CD4-positive, alpha-beta T cell treated with Interleukin-15 for 4 hours (primary cell): ENCODE data around the gene VCAN.

Experiments used
- DNase-seq: peaks from one replicate; pipeline ENCODE4 v3.0.0-alpha.2; 2020; ENCODE audit warnings: low spot score

VCAN gene

GRCh38 chr5:83469075-83469474, 2.5 kb upstream of the VCAN start:
- DNase-seq = no peak

DNA sequence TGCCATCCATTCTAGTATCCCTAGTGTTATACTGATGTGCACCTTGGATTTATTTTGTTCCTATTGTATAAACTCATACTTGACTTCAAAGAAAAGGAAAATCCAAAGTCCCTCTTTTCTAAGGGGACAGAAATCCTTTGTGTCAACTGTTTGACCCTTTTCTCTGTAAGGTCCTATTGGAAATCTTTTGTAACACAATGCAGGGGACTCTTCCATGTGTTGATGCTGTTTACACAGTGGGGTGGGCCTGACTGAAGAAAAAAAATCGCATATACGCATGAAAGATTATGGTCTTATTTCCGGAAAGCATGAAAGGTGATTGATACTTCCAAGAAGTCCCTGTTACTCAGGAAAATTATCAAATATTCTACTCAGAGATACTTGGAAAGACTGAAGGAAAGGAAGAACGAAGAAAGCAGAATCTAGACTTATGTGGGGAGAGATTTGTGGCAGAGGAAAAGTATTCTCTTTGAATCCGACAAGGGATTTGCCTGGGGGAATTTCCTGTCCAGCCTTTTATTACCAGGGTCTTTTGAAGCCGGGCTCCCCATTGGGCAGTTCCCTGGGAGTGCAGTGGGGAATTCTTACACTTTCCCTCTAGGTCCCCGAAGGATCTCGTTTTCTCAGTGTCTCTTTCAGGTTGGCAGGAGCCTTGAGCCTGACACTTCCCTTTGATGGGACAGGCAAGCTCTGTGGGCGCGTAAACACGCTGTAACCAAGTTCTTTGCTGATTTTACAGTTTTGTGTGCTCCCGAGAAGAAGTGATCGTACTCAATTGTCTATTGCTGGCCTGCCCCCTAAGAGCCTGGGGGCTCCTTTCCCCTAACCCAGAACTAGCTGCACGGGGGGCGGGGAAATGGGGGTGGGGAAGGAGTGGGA, 779 bp upstream of the VCAN start:
- no peak for DNase-seq

- no peak for DNase-seq
Measured at GRCh38 chr5:83472213-83472507, 616 bp downstream of the VCAN start.

DNA sequence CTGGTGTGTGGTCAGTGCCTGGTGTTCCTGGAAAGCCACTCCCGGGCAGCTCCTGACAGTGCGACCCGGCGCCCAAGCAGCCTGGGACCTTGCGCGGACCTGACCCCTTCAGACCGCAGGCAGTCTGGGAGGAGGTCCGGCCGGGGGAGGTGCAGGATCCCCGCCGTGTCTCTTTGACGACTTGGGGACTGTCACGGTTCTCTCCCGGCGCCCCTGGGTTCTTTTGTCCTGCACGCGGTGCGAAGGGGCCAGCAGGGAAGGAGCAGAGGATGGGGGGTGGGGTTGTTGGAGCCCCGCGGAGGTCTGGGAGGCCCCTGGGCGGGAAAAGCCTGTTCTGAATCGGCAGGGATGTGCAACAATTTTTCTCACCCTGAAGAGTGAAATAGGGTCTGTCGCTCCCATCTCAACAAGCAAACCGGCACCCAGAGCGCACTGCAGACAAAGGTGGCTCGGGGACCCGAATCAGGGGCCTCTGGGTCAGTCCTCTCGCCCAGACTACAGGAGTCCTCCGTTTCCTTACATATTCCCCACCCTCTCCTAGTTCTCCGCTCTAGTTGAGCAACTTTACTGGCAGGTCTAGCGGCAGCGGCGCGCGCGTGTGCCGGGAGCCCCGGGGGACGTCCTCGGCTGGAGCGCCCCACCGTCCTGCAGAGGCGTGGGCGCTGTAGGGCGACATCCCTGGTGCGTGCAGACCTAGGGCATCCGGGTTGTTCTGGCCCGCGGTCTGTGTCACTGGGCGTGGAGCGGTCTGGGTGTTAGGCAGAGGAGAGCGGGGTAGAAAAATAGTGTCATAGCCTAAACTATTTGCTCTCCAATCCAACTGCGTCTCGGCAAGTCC, 1.2 kb downstream of the VCAN start:
- no peak for DNase-seq

DNA sequence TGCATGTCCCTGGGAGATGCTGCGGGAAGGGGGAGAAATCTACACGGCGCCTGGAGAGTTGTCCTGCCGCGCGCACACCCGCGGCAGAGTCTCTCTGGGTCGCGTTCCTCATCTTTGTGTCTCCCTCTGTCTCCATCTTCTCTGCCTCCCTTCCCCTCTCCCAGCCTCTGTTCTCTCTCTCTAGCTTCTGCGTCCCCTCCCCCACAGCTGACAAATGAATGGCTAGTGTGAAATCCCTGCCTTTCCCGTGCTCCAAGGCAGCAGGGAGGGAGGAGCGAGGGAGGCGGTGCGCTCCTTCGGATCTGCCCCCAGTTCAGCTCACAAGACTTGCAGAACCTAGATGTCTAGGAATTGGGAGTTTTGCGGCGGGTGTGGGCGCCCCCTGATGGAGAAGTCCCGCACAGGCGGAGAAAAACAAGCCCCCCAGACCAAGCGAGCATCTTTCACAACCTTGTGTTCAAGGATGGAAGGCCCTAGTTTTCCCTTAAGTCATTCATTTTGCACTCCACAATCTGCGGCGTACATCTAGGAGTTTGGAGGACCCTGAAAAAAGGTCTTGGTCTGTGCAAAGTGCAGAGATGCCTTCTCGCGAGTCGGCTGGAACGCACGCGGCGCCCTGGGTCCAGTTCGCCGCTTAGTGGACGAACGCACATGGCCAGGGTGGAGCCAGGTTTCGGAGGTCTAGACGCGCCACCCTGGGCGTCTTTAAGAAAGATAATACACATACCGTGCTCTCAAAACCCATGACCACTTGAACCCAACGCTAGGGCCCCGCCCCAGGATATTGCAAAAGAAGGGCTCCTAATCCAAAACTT, 2.0 kb downstream of the VCAN start:
- DNase-seq = peak; percentile 31

DNA sequence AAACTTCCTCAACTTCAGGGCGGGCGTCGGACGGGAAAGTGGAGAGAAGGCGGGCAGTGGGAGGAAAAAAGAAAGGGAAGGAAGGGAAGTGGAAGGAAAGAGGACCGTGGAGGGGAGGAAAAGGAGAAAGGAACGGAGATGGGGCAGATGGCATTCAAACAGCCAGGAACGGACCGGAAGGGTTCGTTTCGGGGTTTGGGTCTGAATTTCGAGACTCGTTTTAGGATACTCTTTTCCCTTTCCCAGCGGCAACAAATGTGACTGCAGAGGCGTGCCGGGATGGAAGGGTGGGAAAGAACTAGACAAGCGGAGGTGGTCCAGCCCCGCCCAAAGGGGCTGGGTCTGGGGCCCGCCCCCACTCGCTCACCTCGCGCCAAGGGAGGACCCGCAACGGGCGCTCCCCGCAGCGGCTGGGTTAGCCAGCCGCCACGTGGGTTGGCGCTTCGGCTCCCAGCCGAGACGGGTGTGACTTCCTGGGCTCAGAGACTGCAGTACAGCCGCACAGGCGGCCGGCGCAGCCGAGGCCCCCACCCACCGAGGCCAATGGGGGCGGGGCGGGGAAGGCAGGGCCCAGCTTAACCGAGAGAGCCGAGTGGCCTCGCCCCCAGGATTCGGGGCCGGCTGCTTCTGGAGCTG, 2.7 kb downstream of the VCAN start:
- peak; percentile 3 for DNase-seq

DNA sequence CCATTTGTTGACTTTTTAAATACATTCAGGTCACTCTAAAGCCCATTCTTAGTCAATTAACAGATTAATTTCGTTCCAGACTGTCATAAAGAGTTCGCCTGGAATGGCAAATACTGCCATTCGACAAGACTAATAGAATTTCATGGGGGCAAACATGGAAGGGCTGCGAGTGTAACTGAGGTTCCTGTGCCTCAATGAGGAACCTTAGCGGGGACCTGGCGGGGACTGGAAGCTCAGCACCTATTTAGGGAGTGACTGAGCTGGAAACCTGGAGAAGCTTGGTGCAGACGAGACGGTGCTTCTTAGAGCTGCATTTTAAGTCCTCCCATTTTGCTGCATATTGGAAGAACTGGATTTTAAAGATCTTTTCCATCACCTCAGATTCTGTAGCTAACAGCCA, 3.4 kb downstream of the VCAN start:
- DNase-seq = no peak

- no peak for DNase-seq
Measured at GRCh38 chr5:83475391-83475863, 3.9 kb downstream of the VCAN start.

GRCh38 chr5:83475935-83476814, 4.6 kb downstream of the VCAN start:
- no peak for DNase-seq

- no peak for DNase-seq
Measured at GRCh38 chr5:83482961-83483360, 11.4 kb downstream of the VCAN start.

GRCh38 chr5:83484294-83484693, 12.8 kb downstream of the VCAN start:
- DNase-seq = no peak

DNA sequence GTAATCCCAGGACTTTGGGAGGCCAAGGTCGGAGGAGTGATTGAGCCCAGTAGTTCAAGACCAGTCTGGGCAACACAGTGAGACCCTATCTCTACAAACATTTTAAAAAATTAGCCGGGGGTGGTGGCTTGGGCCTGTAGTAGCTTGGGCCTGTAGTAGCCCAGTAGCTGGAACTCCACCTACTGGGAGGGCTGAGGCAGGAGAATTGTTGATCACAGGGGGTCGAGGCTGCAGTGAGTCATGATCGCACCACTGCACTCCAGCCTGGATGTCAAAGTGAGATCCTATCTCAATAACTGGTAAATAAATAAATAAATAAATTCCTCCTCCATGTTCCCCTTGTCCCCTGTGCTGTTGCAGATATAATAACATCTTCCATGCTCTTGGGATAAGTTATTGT, 14.3 kb downstream of the VCAN start:
- no peak for DNase-seq

DNA sequence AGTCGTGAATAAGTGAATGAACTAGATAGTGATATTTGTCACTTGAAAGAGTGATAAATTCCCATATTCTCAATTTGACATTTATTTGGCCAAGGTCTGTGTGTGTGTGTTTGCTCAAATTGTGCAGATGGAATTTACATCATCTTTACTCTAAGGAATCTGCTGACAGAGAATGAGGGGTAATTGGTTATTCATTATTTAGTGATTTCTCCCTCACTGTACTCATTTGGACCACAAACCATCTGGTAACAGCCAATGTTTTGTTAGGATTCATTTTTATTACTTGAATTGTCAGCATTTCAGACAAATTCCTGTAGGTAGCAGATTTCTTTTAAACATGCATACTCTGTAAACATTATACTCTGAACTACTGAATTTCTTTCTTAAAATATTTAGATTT, 15.6 kb downstream of the VCAN start:
- no peak for DNase-seq

DNA sequence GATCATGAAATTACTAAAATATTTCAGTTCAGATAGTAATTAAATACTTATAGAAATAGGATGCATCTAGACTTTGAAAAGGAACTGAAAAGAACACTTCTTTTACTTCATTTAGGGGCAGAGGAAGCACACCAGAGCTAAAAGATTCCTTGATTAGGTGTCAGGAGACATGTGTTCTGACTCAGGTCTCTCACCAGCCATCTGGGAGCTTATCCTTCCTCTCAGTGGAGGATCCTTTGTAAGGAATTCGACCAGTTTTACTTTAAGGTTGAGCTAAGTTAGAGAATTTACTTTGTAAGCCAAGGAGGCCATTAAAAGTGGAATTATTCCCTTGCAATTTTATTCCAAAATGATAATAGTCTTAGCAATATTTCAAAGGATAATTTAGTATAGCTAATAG, 16.7 kb downstream of the VCAN start:
- no peak for DNase-seq

DNA sequence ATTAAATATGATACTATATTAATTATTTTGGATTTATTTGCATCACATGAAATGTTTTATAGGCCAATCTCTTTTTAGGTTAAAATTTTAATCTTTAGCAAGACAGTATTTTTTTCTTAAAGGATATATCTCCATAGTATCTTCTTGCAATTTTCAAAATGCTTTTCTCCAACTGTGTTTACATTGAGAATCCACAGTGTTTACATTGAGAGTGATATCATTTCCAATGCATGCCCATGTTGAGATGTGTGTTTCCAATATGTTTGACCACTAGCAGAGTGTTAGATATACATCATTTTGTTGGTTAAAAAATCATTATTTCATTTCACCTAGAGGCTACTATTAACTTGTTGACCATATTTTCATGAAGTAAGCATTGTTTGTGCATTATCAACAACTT, 17.3 kb downstream of the VCAN start:
- no peak for DNase-seq

DNA sequence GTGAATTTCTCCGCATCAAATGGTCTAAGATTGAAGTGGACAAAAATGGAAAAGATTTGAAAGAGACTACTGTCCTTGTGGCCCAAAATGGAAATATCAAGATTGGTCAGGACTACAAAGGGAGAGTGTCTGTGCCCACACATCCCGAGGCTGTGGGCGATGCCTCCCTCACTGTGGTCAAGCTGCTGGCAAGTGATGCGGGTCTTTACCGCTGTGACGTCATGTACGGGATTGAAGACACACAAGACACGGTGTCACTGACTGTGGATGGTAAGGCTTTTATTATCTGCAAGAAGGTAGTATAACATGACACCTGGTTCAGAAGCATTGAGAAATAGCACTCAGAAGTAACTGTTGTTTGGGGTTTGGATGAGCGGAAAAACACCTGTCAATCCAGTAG, 18.7 kb downstream of the VCAN start:
- DNase-seq = no peak

- no peak for DNase-seq
Measured at GRCh38 chr5:83492331-83492730, 20.8 kb downstream of the VCAN start.

- DNase-seq = no peak
Measured at GRCh38 chr5:83493644-83494043, 22.1 kb downstream of the VCAN start.

- DNase-seq = no peak
Measured at GRCh38 chr5:83494087-83494620, 22.6 kb downstream of the VCAN start.

- DNase-seq = no peak
Measured at GRCh38 chr5:83494666-83495065, 23.1 kb downstream of the VCAN start.

DNA sequence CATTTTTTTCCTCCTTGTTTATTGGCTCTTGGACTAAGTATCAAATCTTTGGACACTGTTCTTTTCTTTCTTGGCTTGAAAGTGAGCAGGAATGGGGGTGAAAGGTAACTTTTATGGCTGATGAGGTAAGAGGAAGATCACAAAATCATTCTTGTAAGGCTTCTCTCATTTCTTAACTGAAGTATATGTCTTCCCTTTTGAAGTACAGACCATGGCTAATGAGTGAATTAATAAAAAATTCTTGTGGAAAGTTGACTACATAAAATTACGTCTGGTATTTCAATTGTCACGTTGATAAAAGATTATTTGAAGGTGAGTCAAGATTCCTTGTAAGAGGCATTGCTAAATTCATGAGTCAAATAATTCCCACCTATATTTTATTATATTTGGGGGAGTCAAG, 25.1 kb downstream of the VCAN start:
- no peak for DNase-seq
